DMS 273 treated with DMSO at 0.1 percent for 48 hours (cell line): ENCODE data around the gene KLHL30.

Source experiments
- DNase-seq: peaks from one replicate; lab custom pipeline; 2025; lab: John Stamatoyannopoulos, UW

KLHL30 gene

DNA sequence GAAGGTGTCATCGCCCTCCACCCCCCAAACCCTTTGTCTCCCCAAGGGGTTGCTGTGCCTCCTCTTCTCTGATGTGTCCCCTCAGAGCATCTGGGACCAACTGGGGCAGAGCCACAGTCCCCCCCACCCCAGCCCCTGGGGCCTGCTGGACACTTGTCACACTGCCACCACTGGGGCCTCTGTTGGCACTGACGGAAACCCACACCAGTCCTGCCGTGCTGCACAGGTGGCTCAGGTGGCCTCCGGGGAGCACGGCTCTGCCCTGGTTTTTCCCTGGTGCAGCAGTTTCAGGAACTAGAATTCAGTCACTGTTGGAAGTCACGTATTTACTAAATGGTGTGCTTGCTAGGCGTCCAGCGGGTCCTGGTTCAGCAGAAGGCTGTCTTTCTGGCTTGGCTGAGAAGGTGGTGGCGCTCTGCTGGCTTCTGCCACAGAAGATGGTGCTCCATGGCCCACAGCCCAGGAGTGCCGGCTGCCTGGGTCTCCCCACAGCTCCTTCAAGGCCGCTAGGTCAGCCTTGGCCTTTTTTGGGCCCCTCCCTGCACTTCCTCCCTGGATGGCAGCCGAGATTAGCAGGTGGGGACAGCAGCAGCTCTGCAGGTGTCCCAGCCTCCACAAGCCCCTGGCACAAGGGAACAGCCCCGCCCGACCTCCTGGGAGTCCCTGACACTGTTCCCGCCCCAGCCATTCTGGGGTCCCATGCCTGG lies 18.6 kb upstream of the KLHL30 start:
- DNase-seq = no peak

DNA sequence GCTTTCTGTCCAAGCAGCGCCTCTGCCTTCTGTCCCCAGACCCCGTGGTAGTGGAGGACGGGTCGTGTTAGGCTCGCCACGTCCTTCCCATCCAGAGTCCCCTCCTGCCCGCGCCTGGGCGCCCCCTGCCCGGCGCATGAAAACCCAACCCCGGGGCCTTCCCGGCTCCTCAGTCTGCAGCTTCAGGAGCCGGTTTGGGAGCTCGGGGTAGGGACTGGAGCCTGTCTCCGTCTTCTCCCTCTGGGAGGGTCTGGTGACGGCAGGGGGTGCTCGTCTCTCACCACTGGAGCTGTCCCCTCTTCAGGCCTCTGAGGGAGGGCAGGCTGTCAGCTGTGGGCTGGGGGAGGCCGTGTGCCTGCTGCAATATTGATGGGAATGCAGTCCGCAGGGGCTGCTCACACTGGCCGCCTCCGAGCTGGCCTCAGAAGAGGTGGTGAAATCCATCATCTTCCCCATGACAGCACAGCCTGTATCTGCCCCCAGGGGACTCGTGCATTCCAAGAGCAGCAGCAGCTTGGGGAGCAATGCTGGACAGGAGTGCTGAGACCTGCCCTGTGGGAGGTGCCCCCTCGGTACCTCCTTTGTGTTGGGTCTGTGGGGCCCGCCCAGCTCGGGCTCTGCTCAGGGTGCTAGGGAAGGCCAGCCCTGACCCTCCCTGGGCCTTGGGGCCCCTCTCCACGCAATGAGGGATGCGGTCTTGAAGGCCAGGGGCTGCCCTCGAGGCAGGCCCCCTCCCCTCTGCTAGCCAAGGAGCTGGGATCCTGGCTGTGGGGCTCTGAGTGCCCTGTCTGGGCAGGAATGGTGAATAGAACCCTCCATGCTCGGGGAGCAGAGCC lies 17.8 kb upstream of the KLHL30 start:
- DNase-seq = no peak

- DNase-seq = no peak
These were observed 16.8 kb upstream of the KLHL30 start for GRCh38 chr2:238121511-238122286.

DNA sequence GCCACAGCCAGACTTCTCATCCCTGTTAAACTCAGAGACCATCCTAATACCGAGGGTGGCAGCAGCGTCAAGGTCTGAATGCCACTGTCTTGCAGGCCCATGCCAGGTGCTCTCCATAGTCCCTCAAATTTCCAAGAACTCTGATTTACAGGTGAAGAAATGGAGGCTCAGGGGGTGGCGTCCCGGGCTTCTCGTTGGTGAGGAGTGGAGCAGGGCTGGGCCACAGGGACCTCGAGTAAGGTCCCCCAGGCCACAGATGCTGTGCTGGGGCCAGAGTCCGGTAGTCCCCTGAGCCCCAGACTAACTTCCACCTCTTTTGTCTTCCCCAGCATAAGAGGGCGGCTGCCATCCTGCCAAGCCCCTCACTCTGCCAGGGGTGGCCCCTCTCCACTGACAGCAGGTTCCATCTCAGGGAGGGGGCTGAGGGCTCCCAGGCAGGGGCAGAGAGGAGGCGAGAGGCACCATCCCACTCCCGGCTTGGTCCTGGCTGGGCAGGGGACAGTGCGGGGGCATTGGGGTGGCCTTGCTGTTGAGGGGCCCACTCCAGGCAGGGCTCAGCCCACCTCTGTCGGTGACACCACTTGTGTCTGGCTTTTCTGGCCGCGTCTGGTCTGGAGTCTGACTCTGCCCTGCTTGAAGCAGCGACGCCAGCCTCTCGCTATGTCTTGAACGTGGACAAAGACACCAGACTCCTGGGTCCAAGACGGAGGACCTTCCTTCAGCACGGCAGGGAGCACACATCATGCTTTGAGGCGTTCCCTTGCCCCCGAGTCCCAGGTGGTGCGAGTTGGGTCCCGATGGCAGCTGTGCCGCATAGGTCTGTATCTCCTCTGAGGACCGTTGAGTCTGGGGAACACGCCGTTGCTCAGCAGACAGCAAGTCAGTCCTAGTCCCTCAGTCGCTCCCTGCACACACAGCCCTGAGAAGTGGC lies 15.9 kb upstream of the KLHL30 start:
- DNase-seq = no peak

- DNase-seq = no peak
These were observed 15.1 kb upstream of the KLHL30 start for GRCh38 chr2:238123218-238123971.

- no peak for DNase-seq
These were observed 14.4 kb upstream of the KLHL30 start for GRCh38 chr2:238123991-238124470.

DNA sequence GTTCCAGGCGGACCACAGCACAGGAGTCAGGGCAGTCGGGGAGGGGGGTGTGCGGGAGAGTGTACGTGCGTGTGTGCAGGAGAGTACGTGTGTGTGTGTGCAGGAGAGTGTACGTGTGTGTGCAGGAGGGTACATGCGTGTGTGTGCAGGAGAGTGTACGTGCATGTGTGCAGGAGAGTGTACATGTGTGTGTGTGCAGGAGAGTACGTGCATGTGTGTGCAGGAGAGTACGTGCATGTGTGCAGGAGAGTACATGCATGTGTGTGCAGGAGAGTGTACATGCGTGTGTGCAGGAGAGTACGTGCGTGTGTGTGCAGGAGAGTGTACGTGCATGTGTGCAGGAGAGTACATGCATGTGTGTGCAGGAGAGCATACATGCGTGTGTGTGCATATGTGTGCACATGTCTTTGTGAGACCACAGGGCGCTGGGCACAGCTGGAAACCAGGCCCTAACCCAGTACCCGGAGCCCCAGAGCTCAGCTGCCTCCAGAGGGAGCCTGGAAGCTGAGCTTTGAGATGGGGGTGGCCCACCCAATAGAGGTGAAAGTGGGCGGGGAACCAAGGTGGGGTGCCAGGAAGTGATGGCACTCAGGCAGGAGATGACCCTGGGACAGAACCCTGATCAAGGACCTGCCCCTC lies 13.9 kb upstream of the KLHL30 start:
- no peak for DNase-seq

GRCh38 chr2:238125127-238125885 lies 13.2 kb upstream of the KLHL30 start:
- DNase-seq = no peak

- DNase-seq = no peak
These were observed 12.1 kb upstream of the KLHL30 start for GRCh38 chr2:238126338-238126737.

- DNase-seq = no peak
These were observed 11.7 kb upstream of the KLHL30 start for GRCh38 chr2:238126775-238127164.

- DNase-seq = no peak
These were observed 11.1 kb upstream of the KLHL30 start for GRCh38 chr2:238127165-238128060.

- DNase-seq = no peak
These were observed 10.4 kb upstream of the KLHL30 start for GRCh38 chr2:238128061-238128440.

- no peak for DNase-seq
These were observed 9.9 kb upstream of the KLHL30 start for GRCh38 chr2:238128534-238129001.

DNA sequence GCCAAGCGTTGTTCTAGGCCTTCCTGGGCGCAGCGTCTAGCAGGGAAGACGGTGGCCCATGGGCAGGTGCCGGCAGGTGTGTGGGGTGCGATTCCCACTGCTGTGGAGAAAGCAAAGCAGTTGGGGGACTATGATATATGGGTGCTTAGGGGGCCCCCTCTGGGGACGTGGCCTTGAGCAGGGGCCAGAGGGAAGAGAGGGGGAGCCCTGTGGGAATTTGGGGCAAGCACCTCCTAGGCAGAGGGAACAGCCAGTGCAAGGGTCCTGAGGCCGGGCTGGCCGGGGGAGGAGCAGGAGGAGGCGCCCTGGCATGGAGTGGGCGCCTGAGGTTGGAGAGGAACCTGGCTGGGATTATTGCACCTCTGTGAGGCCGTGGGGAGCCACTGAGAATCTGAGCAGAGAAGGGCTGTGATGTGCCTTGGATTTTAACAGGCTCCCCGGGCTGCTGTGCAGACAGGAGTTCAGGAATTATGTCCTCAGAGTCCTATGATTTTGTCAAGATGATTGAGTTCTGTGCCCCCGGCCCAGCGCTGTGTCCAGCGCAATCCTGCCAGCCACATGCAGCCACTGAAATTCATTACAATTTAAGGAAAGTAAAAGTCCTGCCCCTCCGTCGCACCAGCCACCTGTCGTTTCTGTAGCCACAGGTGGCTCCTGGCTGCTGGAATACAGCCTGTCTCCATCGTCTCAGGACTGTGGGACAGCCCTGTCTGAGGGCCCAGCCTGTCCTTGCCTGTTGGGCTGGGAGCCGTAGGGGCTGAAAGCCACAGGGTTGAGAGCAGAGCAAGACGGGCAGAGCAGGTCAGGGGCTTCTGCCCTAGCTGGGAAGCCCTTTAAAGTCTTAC lies 9.1 kb upstream of the KLHL30 start:
- no peak for DNase-seq

DNA sequence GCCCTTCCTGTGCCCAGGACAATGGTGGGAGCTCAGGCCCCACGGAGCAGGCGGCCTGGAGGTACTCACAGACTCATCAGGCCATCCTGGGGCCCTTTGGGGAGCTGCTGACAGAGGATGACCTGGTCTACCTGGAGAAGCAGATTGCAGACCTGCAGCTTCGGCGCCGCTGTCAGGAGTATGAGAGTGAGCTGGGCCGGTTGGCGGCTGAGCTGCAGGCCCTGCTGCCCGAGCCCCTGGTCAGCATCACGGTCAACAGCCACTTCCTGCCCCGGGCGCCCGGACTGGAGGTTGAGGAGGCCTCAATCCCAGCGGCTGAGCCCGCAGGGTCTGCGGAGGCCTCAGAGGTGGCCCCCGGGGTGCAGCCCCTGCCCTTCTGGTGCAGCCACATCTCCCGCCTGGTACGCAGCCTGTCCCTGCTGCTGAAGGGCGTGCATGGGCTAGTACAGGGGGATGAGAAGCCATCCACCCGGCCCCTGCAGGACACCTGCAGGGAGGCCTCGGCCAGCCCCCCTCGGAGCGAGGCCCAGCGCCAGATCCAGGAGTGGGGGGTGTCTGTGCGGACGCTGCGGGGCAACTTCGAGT lies 8.3 kb upstream of the KLHL30 start:
- no peak for DNase-seq

DNA sequence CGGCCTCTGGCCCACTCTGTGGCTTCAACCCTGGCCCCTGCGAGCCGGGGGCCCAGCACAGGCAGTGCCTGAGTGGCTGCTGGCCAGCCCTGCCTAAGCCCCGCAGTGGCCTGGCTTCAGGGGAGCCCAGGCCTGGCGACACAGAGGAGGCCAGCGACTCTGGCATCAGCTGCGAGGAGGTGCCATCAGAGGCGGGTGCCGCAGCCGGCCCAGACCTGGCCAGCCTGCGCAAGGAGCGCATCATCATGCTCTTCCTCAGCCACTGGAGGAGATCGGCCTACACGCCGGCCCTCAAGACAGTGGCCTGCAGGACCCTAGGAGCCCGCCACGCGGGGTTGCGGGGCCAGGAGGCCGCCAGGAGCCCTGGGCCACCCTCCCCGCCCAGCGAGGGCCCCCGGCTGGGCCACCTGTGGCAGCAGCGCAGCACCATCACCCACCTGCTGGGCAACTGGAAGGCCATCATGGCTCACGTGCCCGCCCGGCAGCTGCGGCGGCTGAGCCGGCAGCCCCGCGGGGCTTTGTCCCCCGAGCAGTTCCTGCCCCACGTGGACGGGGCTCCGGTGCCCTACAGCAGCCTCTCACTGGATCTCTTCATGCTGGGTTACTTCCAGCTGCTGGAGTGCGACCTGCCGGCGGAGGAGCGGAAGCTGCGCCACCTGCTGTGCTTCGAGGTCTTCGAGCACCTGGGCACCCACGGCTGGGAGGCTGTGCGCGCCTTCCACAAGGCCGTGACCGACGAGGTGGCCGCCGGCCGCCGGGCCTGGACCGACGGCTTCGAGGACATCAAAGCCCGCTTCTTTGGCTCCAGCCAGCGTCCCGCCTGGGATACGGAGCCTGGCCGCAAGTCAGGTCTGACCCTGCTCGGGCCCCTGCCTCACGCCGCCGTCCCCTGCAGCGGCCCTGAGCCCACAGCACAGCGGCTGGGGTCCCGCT lies 7.5 kb upstream of the KLHL30 start:
- DNase-seq = no peak
